HepG2 (cell line): Measurements from ENCODE around the gene NTM.

ENCODE experiments used
- ATAD3A ChIP-seq: sonication (generic); formaldehyde crosslinking; IDR thresholded peaks from 2 replicates; pipeline ENCODE4 v1.4.0; 2020; ENCODE audit warnings: missing genetic modification reagents
- CBX2 ChIP-seq, 2 experiments: fragments of 200-600 bp in 1 of 2; sonication (generic); formaldehyde crosslinking in 1 of 2; IDR thresholded peaks; 2 replicates each; pipeline versions ENCODE4 v1.7.0 to v1.8.1; 2018 to 2022; ENCODE audit warnings: low read depth in 2 of 2, low read length in 1 of 2, mild to moderate bottlenecking in 1 of 2, missing genetic modification reagents in 1 of 2
- PHF8 ChIP-seq: sonication (generic); formaldehyde crosslinking; IDR thresholded peaks from 2 replicates; pipeline ENCODE4 v1.5.0; 2020; ENCODE audit warnings: missing genetic modification reagents
- ZNF775 ChIP-seq: sonication (generic); formaldehyde crosslinking; IDR thresholded peaks from 2 replicates; pipeline ENCODE4 v1.4.0; 2020; ENCODE audit warnings: missing genetic modification reagents, mild to moderate bottlenecking, moderate library complexity, borderline replicate concordance
- TF ChIP-seq, protein P1 (sequence below), 2 experiments: IDR thresholded peaks; 2 replicates each; pipeline ENCODE4 v1.6.1; 2011 to 2012; ENCODE audit warnings: low read length in 2 of 2, borderline replicate concordance in 1 of 2, low read depth in 1 of 2, mild to moderate bottlenecking in 1 of 2, moderate library complexity in 1 of 2
- TF ChIP-seq, protein P2 (sequence below): sonication (generic); formaldehyde crosslinking; IDR thresholded peaks from 2 replicates; pipeline ENCODE4 v1.5.0; 2020; ENCODE audit warnings: mild to moderate bottlenecking, missing genetic modification reagents, moderate library complexity

DNA sequence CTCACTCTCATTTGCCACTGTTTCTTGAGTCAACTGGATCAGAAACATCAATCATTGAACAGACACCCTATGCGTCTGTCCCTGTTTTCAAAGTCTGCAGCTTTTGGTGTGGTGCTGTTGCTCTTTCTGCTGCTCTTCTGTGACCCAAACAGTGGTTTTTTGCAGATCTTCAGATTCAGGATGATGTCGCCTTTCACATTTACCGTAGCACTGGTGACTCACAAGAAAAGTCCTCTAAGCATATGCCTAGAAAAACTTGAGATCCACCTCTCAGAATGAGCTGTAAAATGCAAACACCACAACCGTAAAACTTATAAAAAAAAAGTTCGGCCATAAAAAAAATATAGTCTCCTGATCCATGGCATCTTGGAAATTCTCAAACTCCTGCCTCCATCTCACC, 400.4 kb downstream of the NTM start:
- TF ChIP-seq, protein P1, sequence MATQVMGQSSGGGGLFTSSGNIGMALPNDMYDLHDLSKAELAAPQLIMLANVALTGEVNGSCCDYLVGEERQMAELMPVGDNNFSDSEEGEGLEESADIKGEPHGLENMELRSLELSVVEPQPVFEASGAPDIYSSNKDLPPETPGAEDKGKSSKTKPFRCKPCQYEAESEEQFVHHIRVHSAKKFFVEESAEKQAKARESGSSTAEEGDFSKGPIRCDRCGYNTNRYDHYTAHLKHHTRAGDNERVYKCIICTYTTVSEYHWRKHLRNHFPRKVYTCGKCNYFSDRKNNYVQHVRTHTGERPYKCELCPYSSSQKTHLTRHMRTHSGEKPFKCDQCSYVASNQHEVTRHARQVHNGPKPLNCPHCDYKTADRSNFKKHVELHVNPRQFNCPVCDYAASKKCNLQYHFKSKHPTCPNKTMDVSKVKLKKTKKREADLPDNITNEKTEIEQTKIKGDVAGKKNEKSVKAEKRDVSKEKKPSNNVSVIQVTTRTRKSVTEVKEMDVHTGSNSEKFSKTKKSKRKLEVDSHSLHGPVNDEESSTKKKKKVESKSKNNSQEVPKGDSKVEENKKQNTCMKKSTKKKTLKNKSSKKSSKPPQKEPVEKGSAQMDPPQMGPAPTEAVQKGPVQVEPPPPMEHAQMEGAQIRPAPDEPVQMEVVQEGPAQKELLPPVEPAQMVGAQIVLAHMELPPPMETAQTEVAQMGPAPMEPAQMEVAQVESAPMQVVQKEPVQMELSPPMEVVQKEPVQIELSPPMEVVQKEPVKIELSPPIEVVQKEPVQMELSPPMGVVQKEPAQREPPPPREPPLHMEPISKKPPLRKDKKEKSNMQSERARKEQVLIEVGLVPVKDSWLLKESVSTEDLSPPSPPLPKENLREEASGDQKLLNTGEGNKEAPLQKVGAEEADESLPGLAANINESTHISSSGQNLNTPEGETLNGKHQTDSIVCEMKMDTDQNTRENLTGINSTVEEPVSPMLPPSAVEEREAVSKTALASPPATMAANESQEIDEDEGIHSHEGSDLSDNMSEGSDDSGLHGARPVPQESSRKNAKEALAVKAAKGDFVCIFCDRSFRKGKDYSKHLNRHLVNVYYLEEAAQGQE (IDR thresholded peaks at IDR 0.05; ENCODE audit: borderline replicate concordance in 1 of 2, low read depth in 1 of 2, low read length in 2 of 2): no peak
- no peak for TF ChIP-seq CBX2 (IDR thresholded peaks at IDR 0.05; ENCODE audit: low read depth, low read length)
- TF ChIP-seq CBX2 (CRISPR knock-in tag; IDR thresholded peaks at IDR 0.05; ENCODE audit: low read depth): no peak
- no peak for TF ChIP-seq PHF8 (CRISPR knock-in tag)
- TF ChIP-seq, protein P2, sequence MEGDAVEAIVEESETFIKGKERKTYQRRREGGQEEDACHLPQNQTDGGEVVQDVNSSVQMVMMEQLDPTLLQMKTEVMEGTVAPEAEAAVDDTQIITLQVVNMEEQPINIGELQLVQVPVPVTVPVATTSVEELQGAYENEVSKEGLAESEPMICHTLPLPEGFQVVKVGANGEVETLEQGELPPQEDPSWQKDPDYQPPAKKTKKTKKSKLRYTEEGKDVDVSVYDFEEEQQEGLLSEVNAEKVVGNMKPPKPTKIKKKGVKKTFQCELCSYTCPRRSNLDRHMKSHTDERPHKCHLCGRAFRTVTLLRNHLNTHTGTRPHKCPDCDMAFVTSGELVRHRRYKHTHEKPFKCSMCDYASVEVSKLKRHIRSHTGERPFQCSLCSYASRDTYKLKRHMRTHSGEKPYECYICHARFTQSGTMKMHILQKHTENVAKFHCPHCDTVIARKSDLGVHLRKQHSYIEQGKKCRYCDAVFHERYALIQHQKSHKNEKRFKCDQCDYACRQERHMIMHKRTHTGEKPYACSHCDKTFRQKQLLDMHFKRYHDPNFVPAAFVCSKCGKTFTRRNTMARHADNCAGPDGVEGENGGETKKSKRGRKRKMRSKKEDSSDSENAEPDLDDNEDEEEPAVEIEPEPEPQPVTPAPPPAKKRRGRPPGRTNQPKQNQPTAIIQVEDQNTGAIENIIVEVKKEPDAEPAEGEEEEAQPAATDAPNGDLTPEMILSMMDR: no peak
- TF ChIP-seq ZNF775 (CRISPR knock-in tag): no peak
- TF ChIP-seq ATAD3A (CRISPR knock-in tag): no peak
